A549 (cell line): ENCODE results near the gene CHCHD6. TPM values are rescaled to one million over a fixed set of nuclear protein-coding genes. Genes with fewer than 3 reads are reported as not detected.

Source experiments
- ATAC-seq, 2 experiments: fragments of 200-7000 bp in 1 of 2; fragments of >200 bp in 1 of 2; cut with Nextera tagmentation in 1 of 2; cut with Tn5 transposase in 1 of 2; 3 replicates each; pipeline versions ENCODE4 v1.8.0 to v1.9.1; 2018 to 2020; ENCODE audit warnings: mild to moderate bottlenecking in 1 of 2, moderate library complexity in 1 of 2
- CTCF ChIA-PET: fragments of 300-600 bp; sonication (Branson Sonifier 250); formaldehyde crosslinking; extraction: SDS; loops from one replicate; lab custom pipeline; 2021; ENCODE audit warnings: antibody characterized with exemption, inconsistent platforms; lab: Yijun Ruan, JAX
- POLR2A ChIA-PET: fragments of 350-600 bp; formaldehyde crosslinking; extraction: SDS; loops from one replicate; lab custom pipeline; 2021; ENCODE audit warnings: antibody characterized with exemption, inconsistent platforms; lab: Yijun Ruan, JAX
- DNase-seq, 2 experiments: peaks; one replicate each; pipeline versions ENCODE4 v3.0.0 to v3.0.0-alpha.2; 2011 to 2016; ENCODE audit warnings: low read depth in 1 of 2, low spot score in 1 of 2
- FAIRE-seq: peaks from 2 replicates; lab custom pipeline; 2011; peaks lifted over from hg19 to GRCh38; lab: Jason Lieb, UNC
- H3K27ac ChIP-seq, 2 experiments: fragments of >200 bp; sonication (Bioruptor Twin); formaldehyde crosslinking; 3 replicates each; pipeline ENCODE4 v1.5.1; 2016 to 2017
- H3K4me1 ChIP-seq: fragments of >200 bp; sonication (Bioruptor Twin); formaldehyde crosslinking; 3 replicates; pipeline ENCODE4 v1.6.1; 2016
- H3K4me2 ChIP-seq: fragments of >200 bp; sonication (Bioruptor Twin); formaldehyde crosslinking; 3 replicates; pipeline ENCODE4 v1.6.1; 2016
- H3K4me3 ChIP-seq: fragments of >200 bp; sonication (Bioruptor Twin); formaldehyde crosslinking; 3 replicates; pipeline ENCODE4 v1.5.1; 2016
- H3K9me3 ChIP-seq: fragments of >200 bp; sonication (Bioruptor Twin); formaldehyde crosslinking; 3 replicates; pipeline ENCODE4 v1.6.1; 2016
- BHLHE40 ChIP-seq: IDR thresholded peaks from 2 replicates; pipeline ENCODE4 v1.6.1; 2012; ENCODE audit warnings: low read depth, low read length, inconsistent platforms
- CBX2 ChIP-seq: fragments of 200-600 bp; sonication (generic); IDR thresholded peaks from 2 replicates; pipeline ENCODE4 v1.6.1; 2016; ENCODE audit warnings: low read depth, mild to moderate bottlenecking, borderline replicate concordance
- CEBPB ChIP-seq, 2 experiments: fragments of >200 bp in 1 of 2; sonication (Bioruptor Twin) in 1 of 2; formaldehyde crosslinking in 1 of 2; IDR thresholded peaks; 2 replicates each; pipeline ENCODE4 v1.6.1; 2012 to 2016
- CHD4 ChIP-seq: fragments of 200-600 bp; sonication (generic); IDR thresholded peaks from 2 replicates; pipeline ENCODE4 v1.6.1; 2016; ENCODE audit warnings: antibody characterized with exemption, mild to moderate bottlenecking, borderline replicate concordance
- EHMT2 ChIP-seq: fragments of 200-600 bp; sonication (generic); IDR thresholded peaks from 2 replicates; pipeline ENCODE4 v1.6.1; 2016; ENCODE audit warnings: antibody characterized with exemption, low read depth, mild to moderate bottlenecking, moderate library complexity
- EP300 ChIP-seq, 2 experiments: fragments of >200 bp; sonication (Bioruptor Twin); formaldehyde crosslinking; IDR thresholded peaks; 2 replicates in 1 of 2; 3 replicates in 1 of 2; pipeline ENCODE4 v1.6.1; 2016 to 2017
- HEYL ChIP-seq: fragments of 250-450 bp; sonication (Bioruptor Pico); IDR thresholded peaks from 2 replicates; pipeline ENCODE4 v1.8.0; 2021; ENCODE audit warnings: mild to moderate bottlenecking, moderate library complexity
- HMGXB4 ChIP-seq: fragments of 250-450 bp; sonication (Bioruptor Pico); IDR thresholded peaks from 2 replicates; pipeline ENCODE4 v1.5.0; 2021; ENCODE audit warnings: mild to moderate bottlenecking, moderate library complexity, borderline replicate concordance
- HOXA7 ChIP-seq: fragments of 250-450 bp; sonication (Bioruptor Pico); IDR thresholded peaks from 2 replicates; pipeline ENCODE4 v1.5.0; 2020; ENCODE audit warnings: mild to moderate bottlenecking, moderate library complexity
- HOXB13 ChIP-seq: fragments of 250-450 bp; sonication (Bioruptor Pico); IDR thresholded peaks from 2 replicates; pipeline ENCODE4 v1.5.0; 2020; ENCODE audit warnings: low read depth, mild to moderate bottlenecking, moderate library complexity
- JUNB ChIP-seq: fragments of >200 bp; sonication (Bioruptor Twin); formaldehyde crosslinking; IDR thresholded peaks from 2 replicates; pipeline ENCODE4 v1.6.1; 2016
- KDM5A ChIP-seq: fragments of 200-600 bp; sonication (generic); IDR thresholded peaks from 2 replicates; pipeline ENCODE4 v1.6.1; 2016; ENCODE audit warnings: antibody characterized with exemption, mild to moderate bottlenecking
- MAX ChIP-seq: IDR thresholded peaks from 2 replicates; pipeline ENCODE4 v1.6.1; 2012
- MAZ ChIP-seq: fragments of 150-350 bp; IDR thresholded peaks from 2 replicates; pipeline ENCODE4 v1.6.1; 2014; ENCODE audit warnings: antibody characterized with exemption, low read depth, low read length, borderline replicate concordance
- NFE2L2 ChIP-seq: fragments of 150-350 bp; conservative IDR thresholded peaks from 2 replicates; pipeline ENCODE4 v1.6.1; 2014; ENCODE audit warnings: low read length
- NPAS2 ChIP-seq: fragments of 250-450 bp; sonication (Bioruptor Pico); IDR thresholded peaks from 2 replicates; pipeline ENCODE4 v1.8.0; 2022; ENCODE audit warnings: mild to moderate bottlenecking, moderate library complexity, borderline replicate concordance
- NR3C1 ChIP-seq: fragments of >200 bp; sonication (Bioruptor Twin); formaldehyde crosslinking; IDR thresholded peaks from 3 replicates; pipeline ENCODE4 v1.6.1; 2017
- POLR2A ChIP-seq: IDR thresholded peaks from 2 replicates; pipeline ENCODE4 v1.6.1; 2012; ENCODE audit warnings: mild to moderate bottlenecking, low read length
- RCOR1 ChIP-seq: fragments of 150-350 bp; IDR thresholded peaks from 2 replicates; pipeline ENCODE4 v1.6.1; 2014; ENCODE audit warnings: antibody characterized with exemption, low read length, low read depth
- RNF2 ChIP-seq: fragments of 200-600 bp; sonication (generic); IDR thresholded peaks from 2 replicates; pipeline ENCODE4 v1.6.1; 2016; ENCODE audit warnings: low read depth, mild to moderate bottlenecking, antibody characterized with exemption, moderate library complexity, borderline replicate concordance
- SMC3 ChIP-seq: fragments of >200 bp; sonication (Bioruptor Twin); formaldehyde crosslinking; IDR thresholded peaks from 3 replicates; pipeline ENCODE4 v1.6.1; 2018; ENCODE audit warnings: inconsistent platforms
- SREBF2 ChIP-seq: fragments of 450-650 bp; IDR thresholded peaks from 2 replicates; pipeline ENCODE4 v1.6.1; 2014; ENCODE audit warnings: mild to moderate bottlenecking, moderate library complexity
- TP53 ChIP-seq: fragments of 250-450 bp; sonication (Bioruptor Pico); IDR thresholded peaks from 2 replicates; pipeline ENCODE4 v1.5.0; 2021; ENCODE audit warnings: mild to moderate bottlenecking, moderate library complexity
- ZC3H11A ChIP-seq: fragments of 450-650 bp; IDR thresholded peaks from 2 replicates; pipeline ENCODE4 v1.6.1; 2014; ENCODE audit warnings: antibody characterized with exemption, mild to moderate bottlenecking
- ZFP36 ChIP-seq: fragments of 450-650 bp; IDR thresholded peaks from 2 replicates; pipeline ENCODE4 v1.6.1; 2014; ENCODE audit warnings: borderline replicate concordance; ENCODE audit not compliant: partially characterized antibody
- ZNF302 ChIP-seq: fragments of 250-450 bp; sonication (Bioruptor Pico); IDR thresholded peaks from 2 replicates; pipeline ENCODE4 v1.9.0; 2021; ENCODE audit warnings: inconsistent platforms, mild to moderate bottlenecking, moderate library complexity
- ZSCAN20 ChIP-seq: fragments of 250-450 bp; sonication (Bioruptor Pico); IDR thresholded peaks from 2 replicates; pipeline ENCODE4 v1.8.0; 2022; ENCODE audit warnings: mild to moderate bottlenecking, moderate library complexity
- WGBS: methylation state at CpG from one replicate; pipeline ENCODE4 v1.1.6; 2017; ENCODE audit errors: missing lambda C conversion rate; 5-methylcytosine and 5-hydroxymethylcytosine counted together
- polyA plus RNA-seq, 4 experiments: library from polyadenylated mRNA; depleted of rRNA in 3 of 4; stranded (reverse); fragments of >200 nt; fragmentation: RNase III in 1 of 4; extraction: RNeasy Plus Mini Kit Qiagen cat#74134 plus additional on column Dnase treatment in 1 of 4; gene quantifications; 2 replicates in 3 of 4; 3 replicates in 1 of 4; pipeline ENCODE4 v1.2.3, GENCODE V29; 2011 to 2017
- TF ChIP-seq, protein P1 (sequence below): fragments of 450-650 bp; IDR thresholded peaks from 2 replicates; pipeline ENCODE4 v1.6.1; 2014; ENCODE audit warnings: antibody characterized with exemption
- TF ChIP-seq, protein P2 (sequence below): IDR thresholded peaks from 2 replicates; pipeline ENCODE4 v1.6.1; 2012; ENCODE audit warnings: low read depth, borderline replicate concordance

The CHCHD6 gene
- polyA plus RNA-seq, 2 of the 4 experiments (the other 2 are of a cell fraction), result 15.0 to 18.1 TPM

DNA sequence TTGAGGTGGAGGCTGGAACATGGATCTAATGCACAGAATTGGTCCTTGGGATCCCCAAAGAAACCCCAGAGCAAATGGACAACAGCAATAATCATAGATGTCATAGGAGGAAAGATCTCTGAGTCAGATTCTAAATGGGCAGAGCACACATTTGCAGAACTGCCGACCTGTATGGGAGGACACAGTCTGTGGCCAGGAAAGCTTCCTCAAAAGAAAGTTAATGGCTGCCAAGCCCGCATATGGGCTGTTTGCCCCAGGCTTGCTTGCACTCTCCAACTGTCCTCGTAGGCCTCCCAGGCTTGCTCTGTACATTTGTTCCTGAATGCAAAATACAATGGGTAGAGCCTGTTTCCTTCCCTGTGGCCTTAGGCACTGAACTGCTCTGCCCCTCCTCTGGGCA is 176.9 kb downstream of the CHCHD6 start:
- Histone ChIP-seq H3K4me2 (no peak overlapping the region), H3K4me1 (no peaks in the 10 kb centered on the region), H3K27ac (no peak overlapping the region), H3K4me3 (no peak overlapping the region), H3K9me3 (no peaks in the 10 kb centered on the region)
- no peak for ATAC-seq
- CTCF ChIA-PET, result no interaction called here
- FAIRE-seq, result no peak
- POLR2A ChIA-PET, result no interaction called here
- TF ChIP-seq, protein P1, sequence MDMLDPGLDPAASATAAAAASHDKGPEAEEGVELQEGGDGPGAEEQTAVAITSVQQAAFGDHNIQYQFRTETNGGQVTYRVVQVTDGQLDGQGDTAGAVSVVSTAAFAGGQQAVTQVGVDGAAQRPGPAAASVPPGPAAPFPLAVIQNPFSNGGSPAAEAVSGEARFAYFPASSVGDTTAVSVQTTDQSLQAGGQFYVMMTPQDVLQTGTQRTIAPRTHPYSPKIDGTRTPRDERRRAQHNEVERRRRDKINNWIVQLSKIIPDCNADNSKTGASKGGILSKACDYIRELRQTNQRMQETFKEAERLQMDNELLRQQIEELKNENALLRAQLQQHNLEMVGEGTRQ, result no peak
- no peak for TF ChIP-seq TP53
- TF ChIP-seq NPAS2 (CRISPR knock-in tag), result no peak
- no peak for TF ChIP-seq CEBPB (IDR thresholded peaks at IDR 0.05)
- no peak for TF ChIP-seq ZSCAN20 (CRISPR knock-in tag)
- no peak for TF ChIP-seq NFE2L2
- TF ChIP-seq RCOR1, result no peak
- no peak for TF ChIP-seq HEYL (CRISPR knock-in tag)
- no peak for TF ChIP-seq CBX2
- no peak for TF ChIP-seq KDM5A
- no peak for TF ChIP-seq MAX
- no peak for TF ChIP-seq EP300 (IDR thresholded peaks at IDR 0.05)
- no peak for TF ChIP-seq ZFP36
- WGBS, result 89% methylated on average over 3 of the region's 3 CpGs
- no peak for DNase-seq

GRCh38 chr3:126881861-126882260 is 177.8 kb downstream of the CHCHD6 start:
- CTCF ChIA-PET, result no interaction called here

GRCh38 chr3:126883241-126883640 is 179.2 kb downstream of the CHCHD6 start:
- 100% methylated on average over 7 of the region's 7 CpGs for WGBS
- FAIRE-seq (no peak), DNase-seq (no peak), ATAC-seq (no peak)
- no peak overlapping the region for H3K27ac ChIP-seq
- ChIA-PET CTCF (interaction anchor here (1.0 to 1.2 kb wide), 3 partner anchors 10 to 81 kb away, joined by 3 to 4 read pairs (median 3); no protein-coding TSS in a partner anchor), POLR2A (no interaction called here)
- H3K9me3 ChIP-seq, result no peaks in the 10 kb centered on the region
- no peaks in the 10 kb centered on the region for H3K4me1 ChIP-seq
- H3K4me2 ChIP-seq, result no peak overlapping the region
- H3K4me3 ChIP-seq, result no peak overlapping the region
- TF ChIP-seq HEYL (CRISPR knock-in tag), result no peak
- TF ChIP-seq MAX, result no peak
- TF ChIP-seq, protein P2, sequence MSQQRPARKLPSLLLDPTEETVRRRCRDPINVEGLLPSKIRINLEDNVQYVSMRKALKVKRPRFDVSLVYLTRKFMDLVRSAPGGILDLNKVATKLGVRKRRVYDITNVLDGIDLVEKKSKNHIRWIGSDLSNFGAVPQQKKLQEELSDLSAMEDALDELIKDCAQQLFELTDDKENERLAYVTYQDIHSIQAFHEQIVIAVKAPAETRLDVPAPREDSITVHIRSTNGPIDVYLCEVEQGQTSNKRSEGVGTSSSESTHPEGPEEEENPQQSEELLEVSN, result no peak
- no peak for TF ChIP-seq HOXB13
- TF ChIP-seq EHMT2, result no peak
- no peak for TF ChIP-seq SMC3
- TF ChIP-seq CHD4, result no peak
- no peak for TF ChIP-seq ZNF302 (CRISPR knock-in tag)
- TF ChIP-seq BHLHE40, result no peak
- TF ChIP-seq NR3C1, result no peak
- no peak for TF ChIP-seq HOXA7 (CRISPR knock-in tag)
- TF ChIP-seq POLR2A, result no peak
- TF ChIP-seq ZC3H11A, result no peak

More at GRCh38 chr3:126881861-126882260, 177.8 kb downstream of the CHCHD6 start:
- no peak overlapping the region for H3K27ac ChIP-seq
- 90% methylated on average over 6 of the region's 6 CpGs for WGBS
- H3K9me3 ChIP-seq, result no peaks in the 10 kb centered on the region
- TF ChIP-seq RNF2 (no peak), NPAS2 (CRISPR knock-in tag) (no peak), MAZ (no peak), HMGXB4 (CRISPR knock-in tag) (no peak), SREBF2 (no peak), JUNB (no peak)
- TF ChIP-seq, protein P1, result no peak
- H3K4me2 ChIP-seq, result no peak overlapping the region
- FAIRE-seq, result no peak
- POLR2A ChIA-PET, result no interaction called here
- no peak overlapping the region for H3K4me3 ChIP-seq
- ATAC-seq, result no peak
- DNase-seq, result no peak
- no peaks in the 10 kb centered on the region for H3K4me1 ChIP-seq
